ENCODE measurements around the gene MOSPD3.

GRCh38 chr7:100595188-100595587, 17.2 kb upstream of the MOSPD3 start:
- no peak for TF ChIP-seq HDAC6 (IDR thresholded peaks at IDR 0.05; ENCODE audit: low read depth, low read length)
- TF ChIP-seq, protein P1, sequence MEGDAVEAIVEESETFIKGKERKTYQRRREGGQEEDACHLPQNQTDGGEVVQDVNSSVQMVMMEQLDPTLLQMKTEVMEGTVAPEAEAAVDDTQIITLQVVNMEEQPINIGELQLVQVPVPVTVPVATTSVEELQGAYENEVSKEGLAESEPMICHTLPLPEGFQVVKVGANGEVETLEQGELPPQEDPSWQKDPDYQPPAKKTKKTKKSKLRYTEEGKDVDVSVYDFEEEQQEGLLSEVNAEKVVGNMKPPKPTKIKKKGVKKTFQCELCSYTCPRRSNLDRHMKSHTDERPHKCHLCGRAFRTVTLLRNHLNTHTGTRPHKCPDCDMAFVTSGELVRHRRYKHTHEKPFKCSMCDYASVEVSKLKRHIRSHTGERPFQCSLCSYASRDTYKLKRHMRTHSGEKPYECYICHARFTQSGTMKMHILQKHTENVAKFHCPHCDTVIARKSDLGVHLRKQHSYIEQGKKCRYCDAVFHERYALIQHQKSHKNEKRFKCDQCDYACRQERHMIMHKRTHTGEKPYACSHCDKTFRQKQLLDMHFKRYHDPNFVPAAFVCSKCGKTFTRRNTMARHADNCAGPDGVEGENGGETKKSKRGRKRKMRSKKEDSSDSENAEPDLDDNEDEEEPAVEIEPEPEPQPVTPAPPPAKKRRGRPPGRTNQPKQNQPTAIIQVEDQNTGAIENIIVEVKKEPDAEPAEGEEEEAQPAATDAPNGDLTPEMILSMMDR (IDR thresholded peaks at IDR 0.05; ENCODE audit: control extremely low read depth in 1 of 3, insufficient read depth in 1 of 3, low read depth in 1 of 3, low read length in 3 of 3) = no peak
- TF ChIP-seq KDM1A (IDR thresholded peaks at IDR 0.05; ENCODE audit: borderline replicate concordance, low read length) = no peak
